A172 (cell line): ENCODE measurements around the gene MYO16. TPM values are rescaled to one million over a fixed set of nuclear protein-coding genes. Genes with fewer than 3 reads are reported as not detected.

Experiments used
- DNase-seq: peaks from one replicate; pipeline ENCODE4 v3.0.0-alpha.2; 2015; ENCODE audit warnings: low spot score
- total RNA-seq: library from RNA; depleted of rRNA; stranded (reverse); fragments of >200 nt; shearing (Covaris generic); gene quantifications from 2 replicates; pipeline ENCODE4 v1.2.3, GENCODE V29; 2014

MYO16 gene
- total RNA-seq, 1 experiment from 2014 or later, result not detected

GRCh38 chr13:109123971-109124370, 494.6 kb downstream of the MYO16 start:
- no peak for DNase-seq

GRCh38 chr13:109126178-109126577, 496.8 kb downstream of the MYO16 start:
- DNase-seq, result no peak

GRCh38 chr13:109126891-109127641, 497.7 kb downstream of the MYO16 start:
- no peak for DNase-seq

- DNase-seq, result no peak
These were observed 498.7 kb downstream of the MYO16 start for GRCh38 chr13:109128121-109128520.

- no peak for DNase-seq
These were observed 500.9 kb downstream of the MYO16 start for GRCh38 chr13:109130093-109130835.

DNA sequence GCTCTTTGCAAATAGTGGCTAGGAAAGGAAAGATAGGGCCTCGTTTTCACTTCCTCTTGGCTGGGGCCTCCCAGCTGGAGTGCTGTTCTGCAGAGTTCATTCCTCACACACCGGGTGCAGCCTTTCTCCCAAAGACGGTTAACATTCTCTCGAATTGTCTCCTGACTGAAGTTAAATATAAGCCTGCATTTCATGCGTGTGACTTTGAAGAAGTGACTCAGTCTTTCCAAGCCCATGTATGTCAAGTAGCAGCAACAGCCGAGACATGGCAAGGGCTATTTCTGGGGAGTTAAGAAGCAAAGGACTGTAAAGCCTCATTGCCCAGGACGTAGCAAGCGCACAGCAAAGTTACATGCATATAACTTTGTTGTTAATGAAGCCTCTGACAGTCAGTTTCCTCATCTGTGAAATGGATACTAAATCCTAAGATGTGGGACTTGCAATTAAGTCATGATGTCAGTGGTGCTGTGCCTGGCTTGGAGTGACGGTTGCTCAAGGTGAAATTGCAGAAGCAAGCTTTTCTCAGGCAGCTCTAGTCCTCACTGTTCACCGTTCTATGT, 502.4 kb downstream of the MYO16 start:
- no peak for DNase-seq

- no peak for DNase-seq
These were observed 505.6 kb downstream of the MYO16 start for GRCh38 chr13:109135018-109135417.

GRCh38 chr13:109136873-109137272, 507.5 kb downstream of the MYO16 start:
- no peak for DNase-seq

DNA sequence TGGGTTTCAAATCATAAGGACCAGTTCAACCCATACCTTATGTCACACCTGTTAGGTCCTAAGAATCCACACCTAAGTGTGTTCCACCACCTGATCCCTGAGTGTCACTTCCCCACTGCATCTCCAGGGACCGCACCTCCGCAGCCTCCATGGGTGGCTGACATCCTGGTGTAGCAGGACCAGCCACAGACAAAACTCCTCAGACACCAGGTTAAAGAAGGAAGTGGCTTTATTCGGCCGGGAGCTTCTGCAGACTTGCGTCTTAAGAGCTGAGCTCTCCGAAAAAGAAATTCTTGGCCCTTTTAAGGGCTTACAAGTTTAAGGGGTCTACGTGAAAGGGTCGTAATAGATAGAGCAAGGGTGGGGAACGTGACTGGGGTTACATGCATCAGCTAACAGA, 509.9 kb downstream of the MYO16 start:
- no peak for DNase-seq

DNA sequence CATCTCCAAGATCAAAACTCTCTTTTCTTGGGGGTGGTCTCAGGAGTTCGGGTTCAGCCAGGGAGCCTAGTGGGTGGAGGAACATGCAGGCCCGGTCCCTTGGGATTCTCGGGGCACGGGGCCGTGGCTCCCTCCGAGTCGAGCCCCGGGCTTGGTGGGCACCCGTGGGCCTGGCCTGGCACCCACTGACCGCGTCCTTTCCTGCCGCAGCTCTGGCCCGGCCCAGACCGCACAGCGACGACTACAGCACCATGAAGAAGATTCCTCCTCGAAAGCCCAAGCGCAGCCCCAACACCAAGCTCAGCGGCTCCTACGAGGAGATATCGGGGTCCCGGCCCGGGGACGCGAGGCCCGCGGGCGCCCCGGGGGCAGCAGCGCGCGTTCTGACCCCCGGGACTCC, 510.6 kb downstream of the MYO16 start:
- no peak for DNase-seq

GRCh38 chr13:109140479-109141349, 511.3 kb downstream of the MYO16 start:
- DNase-seq, result no peak

GRCh38 chr13:109141706-109142105, 512.3 kb downstream of the MYO16 start:
- no peak for DNase-seq

DNA sequence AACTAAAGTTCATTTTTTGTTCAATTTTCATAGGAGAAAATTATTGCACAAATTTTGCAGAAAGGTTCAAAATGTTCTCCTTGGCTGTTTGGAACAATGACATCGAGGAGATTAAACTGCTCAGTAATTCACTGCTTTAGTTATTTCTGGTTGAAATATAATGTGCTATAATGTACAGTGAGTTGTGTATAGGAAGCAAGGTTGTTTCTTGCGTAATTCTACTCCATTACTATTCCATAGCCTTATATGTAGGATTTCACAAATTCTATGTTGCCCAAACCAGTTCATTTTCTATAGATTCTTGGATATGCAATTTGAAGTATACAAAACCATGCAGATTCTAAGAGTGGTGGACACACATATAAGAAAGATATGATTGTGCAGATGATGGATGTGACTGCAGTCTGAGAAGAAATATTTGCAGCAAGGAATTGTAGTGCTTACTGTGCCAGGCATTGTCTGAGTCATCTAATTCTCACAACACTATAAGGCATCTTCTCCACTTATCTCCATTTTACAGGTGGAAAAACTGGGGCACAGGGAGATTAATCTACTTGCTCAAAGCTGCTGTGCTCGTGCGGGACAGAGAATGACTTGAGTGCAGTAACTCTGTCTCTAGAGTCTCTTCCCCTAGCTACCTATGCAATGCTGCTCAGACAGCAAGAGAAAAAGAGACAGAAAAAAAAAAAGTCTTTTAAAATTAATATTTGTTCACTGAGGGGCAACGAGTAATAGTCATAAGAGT, 515.5 kb downstream of the MYO16 start:
- DNase-seq, result peak; percentile 24

DNA sequence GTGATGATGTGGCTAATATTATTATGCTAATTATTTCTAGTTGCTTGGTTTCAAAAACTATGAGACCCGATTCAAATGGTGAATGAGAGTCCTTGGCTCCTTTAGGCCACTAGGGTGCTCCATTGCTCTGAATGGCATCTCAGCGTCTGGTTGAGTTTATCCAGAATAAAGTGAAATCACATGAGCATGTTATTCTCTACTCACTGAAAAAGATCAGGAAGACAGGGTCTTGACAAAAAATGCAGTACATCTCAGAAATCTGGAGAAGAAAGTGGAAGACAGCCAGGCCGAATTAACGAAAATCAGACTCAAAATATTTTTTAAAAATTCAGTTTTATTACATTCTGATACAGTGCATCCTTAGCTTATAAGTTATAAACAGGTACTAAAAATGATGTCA, 516.2 kb downstream of the MYO16 start:
- peak; percentile 74 for DNase-seq

DNA sequence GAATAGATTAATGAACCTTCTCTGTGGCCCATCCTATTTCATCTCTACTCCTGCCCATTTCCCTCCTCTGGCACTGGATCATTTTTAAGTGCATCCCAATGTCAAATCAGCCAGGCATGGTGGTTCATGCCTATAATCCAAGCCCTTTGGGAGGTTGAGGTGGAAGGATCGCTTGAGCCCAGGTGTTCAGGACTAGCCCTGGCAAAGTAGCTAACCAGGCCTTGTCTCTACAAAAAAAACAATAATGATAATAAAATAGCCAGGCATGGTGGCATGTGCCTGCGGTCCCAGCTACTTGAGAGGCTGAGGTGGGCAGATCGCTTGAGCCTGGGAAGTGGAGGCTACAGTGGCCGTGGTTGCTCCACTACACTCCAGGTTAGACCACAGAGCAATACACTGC, 517.0 kb downstream of the MYO16 start:
- DNase-seq, result no peak

DNA sequence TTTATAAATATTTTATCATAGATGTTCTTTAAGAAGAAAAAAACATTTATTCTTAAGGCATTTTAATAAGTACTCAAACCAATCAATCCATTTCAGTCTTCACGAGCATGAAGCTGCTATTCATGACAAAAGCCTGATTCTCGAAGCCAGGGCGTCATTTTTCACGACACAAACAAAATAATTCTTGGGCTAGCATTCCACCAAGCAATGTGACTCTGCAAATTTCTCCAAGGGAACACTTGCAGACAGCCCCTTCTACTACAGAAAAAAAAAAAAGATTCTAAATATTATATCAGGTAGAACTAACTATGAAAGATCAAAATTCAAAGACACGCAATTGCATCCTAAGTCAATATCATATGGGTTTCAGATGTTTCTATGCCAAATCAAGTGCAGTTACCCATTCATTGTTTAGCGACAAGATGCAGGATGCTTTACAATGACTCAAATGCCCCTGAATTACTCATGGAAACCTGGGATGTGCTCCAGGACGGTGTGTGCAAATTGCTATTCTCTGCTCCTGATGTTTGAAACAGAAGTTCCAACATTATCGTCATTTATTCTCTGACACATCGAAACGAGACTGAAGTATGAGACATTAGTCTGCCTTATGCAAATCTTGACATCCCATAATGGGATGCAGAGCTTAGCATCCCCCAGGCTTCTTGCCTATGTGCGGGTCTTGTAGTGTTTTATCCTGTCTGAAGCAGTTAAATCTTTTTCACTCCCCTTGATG, 517.7 kb downstream of the MYO16 start:
- peak; percentile 97 for DNase-seq

DNA sequence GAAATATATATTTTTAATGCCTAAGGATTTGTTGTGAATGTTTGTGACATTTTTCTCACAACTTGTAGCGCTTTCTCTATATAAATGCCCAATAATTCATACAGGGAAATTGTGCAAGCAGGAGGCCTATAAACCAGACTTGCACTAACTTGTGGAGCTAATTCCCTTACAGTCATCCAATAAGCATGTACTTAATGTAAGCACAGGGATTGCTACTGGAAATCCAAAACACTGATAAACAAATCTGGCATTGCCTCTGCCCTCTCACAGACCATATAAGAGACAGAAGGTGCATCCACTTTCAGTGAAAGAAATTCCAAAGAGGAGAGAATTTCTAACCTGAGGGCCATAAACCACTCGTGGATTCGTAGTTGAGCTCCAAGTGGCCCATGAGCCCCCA, 518.8 kb downstream of the MYO16 start:
- DNase-seq, result no peak

DNA sequence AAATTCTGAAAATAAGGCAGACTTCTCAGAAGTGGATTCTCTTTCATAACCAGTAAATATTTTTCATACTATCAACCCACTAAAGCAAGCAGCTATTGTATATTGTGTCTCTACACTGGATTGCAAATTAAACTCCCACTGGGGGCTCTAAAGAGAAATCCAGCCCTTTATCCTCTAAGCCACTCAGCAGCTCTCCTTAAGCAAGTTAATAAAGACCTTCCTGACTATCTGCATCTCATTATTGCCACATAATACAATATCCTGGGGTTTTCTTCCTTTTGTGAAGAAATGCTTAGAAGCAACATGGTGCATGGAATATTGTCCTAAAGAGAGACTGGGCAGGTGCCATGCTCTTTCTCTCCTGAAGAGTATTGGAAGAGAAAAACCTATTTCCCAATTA, 521.3 kb downstream of the MYO16 start:
- DNase-seq, result no peak

GRCh38 chr13:109151255-109151654, 521.8 kb downstream of the MYO16 start:
- DNase-seq, result peak; percentile 37

DNA sequence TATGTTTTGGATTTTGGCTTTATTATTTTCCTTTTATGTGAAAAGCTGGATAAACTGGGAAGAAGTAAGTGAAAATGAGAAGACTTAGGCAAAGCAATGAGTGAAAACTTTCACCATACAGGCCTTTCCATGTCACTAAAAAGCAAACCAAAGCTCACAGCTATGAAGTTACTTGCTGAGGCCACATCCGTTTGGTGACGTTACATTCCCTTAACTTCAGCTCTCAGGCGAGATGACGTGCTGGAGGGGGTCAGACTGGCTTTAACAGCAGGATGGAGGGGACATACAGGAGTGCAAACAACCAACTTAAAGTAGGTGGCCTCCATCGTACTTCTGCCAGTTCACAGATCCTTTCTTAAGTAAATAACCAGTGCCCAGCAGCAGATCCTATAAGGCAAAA, 522.3 kb downstream of the MYO16 start:
- DNase-seq, result no peak
